Keratinocyte (primary cell): Measurements from ENCODE around the gene BMP3. TPM values are rescaled to one million over a fixed set of nuclear protein-coding genes. Genes with fewer than 3 reads are reported as not detected.

ENCODE experiments used
- DNase-seq: peaks from one replicate; pipeline ENCODE4 v3.0.0-alpha.2; 2011; ENCODE audit warnings: low read depth, missing footprints, low spot score
- FAIRE-seq: peaks from 2 replicates; lab custom pipeline; 2011; peaks lifted over from hg19 to GRCh38; lab: Jason Lieb, UNC
- H2AFZ ChIP-seq: 2 replicates; pipeline ENCODE4 v1.6.0; 2012; ENCODE audit warnings: low read length, control low read depth, inconsistent platforms; ENCODE audit not compliant: control insufficient read depth
- H3K27ac ChIP-seq: 2 replicates; pipeline ENCODE4 v1.5.1; 2011; ENCODE audit warnings: low read length; ENCODE audit not compliant: control insufficient read depth, insufficient read depth
- H3K27me3 ChIP-seq: 3 replicates; pipeline ENCODE4 v1.6.0; 2011; ENCODE audit warnings: low read length; ENCODE audit not compliant: control insufficient read depth, insufficient read depth; ENCODE audit errors: extremely low read depth
- H3K36me3 ChIP-seq, 2 experiments: 2 replicates in 1 of 2; 3 replicates in 1 of 2; pipeline ENCODE4 v1.5.1; 2011; ENCODE audit warnings: low read length in 2 of 2, mild to moderate bottlenecking in 1 of 2; ENCODE audit not compliant: control insufficient read depth in 2 of 2, insufficient read depth in 2 of 2; ENCODE audit errors: extremely low read depth in 1 of 2
- H3K4me1 ChIP-seq: 3 replicates; pipeline ENCODE4 v1.5.1; 2011; ENCODE audit warnings: low read length; ENCODE audit not compliant: control insufficient read depth, insufficient read depth; ENCODE audit errors: extremely low read depth
- H3K4me2 ChIP-seq: 3 replicates; pipeline ENCODE4 v1.6.0; 2011; ENCODE audit warnings: low read depth, low read length; ENCODE audit not compliant: control insufficient read depth, insufficient read depth; ENCODE audit errors: extremely low read depth
- H3K4me3 ChIP-seq, 3 experiments: fragments of 200-600 bp in 1 of 3; sonication (generic) in 1 of 3; 2 replicates in 2 of 3; 3 replicates in 1 of 3; pipeline ENCODE4 v1.5.1; 2011 to 2016; ENCODE audit warnings: low read length in 3 of 3, mild to moderate bottlenecking in 3 of 3, control low read depth in 2 of 3, inconsistent platforms in 1 of 3, low read depth in 1 of 3, mixed read lengths in 1 of 3, mixed run types in 1 of 3, moderate library complexity in 1 of 3; ENCODE audit not compliant: control insufficient read depth in 2 of 3, insufficient read depth in 2 of 3; ENCODE audit errors: extremely low read depth in 1 of 3
- H3K79me2 ChIP-seq: 2 replicates; pipeline ENCODE4 v1.6.0; 2012; ENCODE audit warnings: low read length; ENCODE audit not compliant: control insufficient read depth, insufficient read depth
- H3K9ac ChIP-seq: 3 replicates; pipeline ENCODE4 v1.6.0; 2011; ENCODE audit warnings: low read length; ENCODE audit not compliant: control insufficient read depth, insufficient read depth; ENCODE audit errors: extremely low read depth
- H3K9me1 ChIP-seq: 3 replicates; pipeline ENCODE4 v1.6.0; 2011; ENCODE audit warnings: low read length; ENCODE audit not compliant: control insufficient read depth, insufficient read depth; ENCODE audit errors: extremely low read depth
- H3K9me3 ChIP-seq: 2 replicates; pipeline ENCODE4 v1.5.1; 2012; ENCODE audit warnings: low read depth, low read length; ENCODE audit not compliant: control insufficient read depth
- H4K20me1 ChIP-seq: 3 replicates; pipeline ENCODE4 v1.6.0; 2011; ENCODE audit warnings: low read length; ENCODE audit not compliant: control insufficient read depth, insufficient read depth; ENCODE audit errors: extremely low read depth
- EZH2 ChIP-seq: IDR thresholded peaks from one replicate; pipeline ENCODE4 v1.6.1; 2012; ENCODE audit warnings: inconsistent platforms, mild to moderate bottlenecking, low read length, moderate library complexity
- dilution Hi-C: fragments of 300-500 bp; cut with MboI; formaldehyde crosslinking; loops from one replicate; pipeline ENCODE4 v1.7.0; 2020; ENCODE audit warnings: low sequenced_read_pairs; ENCODE audit not compliant: extremely low pct_ligation_motif_present
- polyA plus RNA-seq, 5 experiments: library from polyadenylated mRNA; depleted of rRNA in 3 of 5; stranded (reverse) in 3 of 5; stranded (forward) in 1 of 5; unstranded in 1 of 5; fragments of >200 nt; gene quantifications; 1 replicate in 1 of 5; 2 replicates in 3 of 5; 3 replicates in 1 of 5; pipeline versions ENCODE4 v1.2.1 to v1.2.3, GENCODE V29; 2011 to 2012; ENCODE audit warnings: missing spikeins in 2 of 5, low read depth in 1 of 5, low replicate concordance in 1 of 5
- TF ChIP-seq, protein P1 (sequence below), 3 experiments: IDR thresholded peaks in 1 of 3; conservative IDR thresholded peaks in 1 of 3; optimal IDR thresholded peaks in 1 of 3; 2 replicates in 2 of 3; 3 replicates in 1 of 3; pipeline versions ENCODE3 to v1.5.1; 2011; ENCODE audit warnings: low read length in 3 of 3, mild to moderate bottlenecking in 3 of 3, moderate library complexity in 2 of 3, control low read depth in 1 of 3, inconsistent platforms in 1 of 3; ENCODE audit not compliant: insufficient read depth in 2 of 3; ENCODE audit errors: extremely low read depth in 1 of 3

The BMP3 gene
- polyA plus RNA-seq, 1 donor (not counting 4 experiments of a cell fraction or from before 2014, with no cell fraction given) = not detected

DNA sequence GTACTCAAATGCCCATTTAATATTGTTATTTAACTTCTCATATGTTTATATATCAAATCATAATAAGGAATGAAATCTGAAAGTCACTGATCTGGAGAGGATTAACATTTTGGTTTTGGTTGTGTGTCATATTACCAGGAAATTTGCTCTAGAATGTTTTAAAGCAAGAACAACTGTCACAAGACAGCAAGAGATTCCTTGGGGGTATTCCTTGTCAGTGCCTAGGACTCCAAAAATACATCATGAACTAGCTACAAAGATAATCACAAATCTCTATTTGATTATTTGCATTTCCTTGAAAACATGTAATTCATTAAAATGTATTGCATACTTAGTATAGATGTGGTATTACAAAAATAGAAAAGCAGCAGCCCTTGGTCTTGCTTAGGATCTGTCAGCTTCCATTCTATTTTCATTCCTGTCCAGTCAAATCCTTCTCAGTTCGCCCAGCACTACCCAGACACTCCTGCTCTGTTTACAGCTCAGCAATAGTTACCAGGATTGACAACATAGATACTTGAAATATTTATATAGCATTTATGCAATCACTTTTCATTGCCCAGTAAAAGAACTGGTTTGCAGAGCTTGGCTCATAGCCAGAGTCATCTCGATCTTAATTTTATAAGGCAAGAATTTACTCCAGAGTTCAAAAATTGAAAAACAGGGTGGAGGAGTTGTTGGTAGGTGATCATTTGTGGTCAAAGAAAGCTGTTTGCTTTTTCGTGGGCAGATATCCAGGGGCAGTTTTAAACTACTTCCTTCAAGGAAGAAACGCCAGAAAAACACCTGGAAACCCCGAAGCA is 9.2 kb upstream of the BMP3 start:
- H3K79me2 ChIP-seq = no peaks in the 10 kb centered on the region
- no peak overlapping the region for H3K4me2 ChIP-seq
- no peak overlapping the region for H3K4me3 ChIP-seq
- no peak for DNase-seq
- H4K20me1 ChIP-seq = no peaks in the 10 kb centered on the region
- no peak overlapping the region for H3K27ac ChIP-seq
- H2AFZ ChIP-seq = no peak overlapping the region
- no peak for FAIRE-seq
- TF ChIP-seq, protein P1, sequence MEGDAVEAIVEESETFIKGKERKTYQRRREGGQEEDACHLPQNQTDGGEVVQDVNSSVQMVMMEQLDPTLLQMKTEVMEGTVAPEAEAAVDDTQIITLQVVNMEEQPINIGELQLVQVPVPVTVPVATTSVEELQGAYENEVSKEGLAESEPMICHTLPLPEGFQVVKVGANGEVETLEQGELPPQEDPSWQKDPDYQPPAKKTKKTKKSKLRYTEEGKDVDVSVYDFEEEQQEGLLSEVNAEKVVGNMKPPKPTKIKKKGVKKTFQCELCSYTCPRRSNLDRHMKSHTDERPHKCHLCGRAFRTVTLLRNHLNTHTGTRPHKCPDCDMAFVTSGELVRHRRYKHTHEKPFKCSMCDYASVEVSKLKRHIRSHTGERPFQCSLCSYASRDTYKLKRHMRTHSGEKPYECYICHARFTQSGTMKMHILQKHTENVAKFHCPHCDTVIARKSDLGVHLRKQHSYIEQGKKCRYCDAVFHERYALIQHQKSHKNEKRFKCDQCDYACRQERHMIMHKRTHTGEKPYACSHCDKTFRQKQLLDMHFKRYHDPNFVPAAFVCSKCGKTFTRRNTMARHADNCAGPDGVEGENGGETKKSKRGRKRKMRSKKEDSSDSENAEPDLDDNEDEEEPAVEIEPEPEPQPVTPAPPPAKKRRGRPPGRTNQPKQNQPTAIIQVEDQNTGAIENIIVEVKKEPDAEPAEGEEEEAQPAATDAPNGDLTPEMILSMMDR (optimal IDR thresholded peaks at IDR 0.05 in 1 of 3, IDR thresholded peaks at IDR 0.05 in 1 of 3, conservative IDR thresholded peaks at IDR 0.05 in 1 of 3; ENCODE audit: extremely low read depth in 1 of 3, insufficient read depth in 2 of 3, low read length in 3 of 3) = no peak
- TF ChIP-seq EZH2 = no peak
- no peak overlapping the region for H3K9ac ChIP-seq
- dilution Hi-C loops = no loop called here
- H3K27me3 ChIP-seq = peaks cover 3% of the 10 kb centered on the region
- no peaks in the 10 kb centered on the region for H3K4me1 ChIP-seq
- H3K9me3 ChIP-seq = no peaks in the 10 kb centered on the region
- H3K9me1 ChIP-seq = no peaks in the 10 kb centered on the region
- no peaks in the 10 kb centered on the region for H3K36me3 ChIP-seq

DNA sequence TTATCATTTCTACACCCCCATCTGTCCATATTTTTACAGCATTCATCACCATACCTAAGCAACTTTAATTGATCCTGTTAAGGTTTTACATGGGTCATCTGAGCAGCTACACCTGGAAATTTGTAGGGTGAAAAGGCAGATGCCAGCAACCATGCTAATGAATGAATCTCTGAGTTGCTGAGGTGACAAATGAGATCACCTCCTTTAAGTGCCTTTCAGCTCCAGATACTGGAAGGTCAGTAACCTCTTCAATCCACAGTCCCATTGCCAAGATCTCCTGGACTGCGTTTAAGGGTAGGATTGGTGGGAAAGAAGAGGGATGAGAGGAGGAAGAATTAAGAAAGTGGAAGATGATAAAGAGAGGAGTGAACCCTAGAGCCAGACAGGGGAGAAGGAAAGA is 8.5 kb upstream of the BMP3 start:
- no peaks in the 10 kb centered on the region for H3K36me3 ChIP-seq
- dilution Hi-C loops = no loop called here
- no peak overlapping the region for H3K4me3 ChIP-seq
- H3K27ac ChIP-seq = no peak overlapping the region
- FAIRE-seq = no peak
- no peak overlapping the region for H3K4me2 ChIP-seq
- H3K9ac ChIP-seq = no peak overlapping the region
- TF ChIP-seq EZH2 = no peak
- TF ChIP-seq, protein P1 (optimal IDR thresholded peaks at IDR 0.05 in 1 of 3, IDR thresholded peaks at IDR 0.05 in 1 of 3, conservative IDR thresholded peaks at IDR 0.05 in 1 of 3; ENCODE audit: extremely low read depth in 1 of 3, insufficient read depth in 2 of 3, low read length in 3 of 3) = no peak
- DNase-seq = no peak
- H3K79me2 ChIP-seq = no peaks in the 10 kb centered on the region
- H3K9me3 ChIP-seq = no peaks in the 10 kb centered on the region
- no peaks in the 10 kb centered on the region for H3K4me1 ChIP-seq
- no peaks in the 10 kb centered on the region for H4K20me1 ChIP-seq
- no peaks in the 10 kb centered on the region for H3K9me1 ChIP-seq
- H3K27me3 ChIP-seq = peaks cover 3% of the 10 kb centered on the region
- no peak overlapping the region for H2AFZ ChIP-seq
